Prostate gland (tissue), 2 donors: ENCODE measurements around the gene FGF1. TPM values are rescaled to one million over a fixed set of nuclear protein-coding genes. Genes with fewer than 3 reads are reported as not detected.
A peak's percentile ranks its signal among the peaks of the same experiment; 100 is the strongest.

Experiments used
- DNase-seq: peaks from one replicate; pipeline ENCODE4 v3.0.0-alpha.2; 2019; ENCODE audit warnings: low spot score
- H3K27ac ChIP-seq, 2 donors: fragments of 200-600 bp; sonication (generic); 2 replicates each; pipeline ENCODE4 v1.5.1; 2017 to 2019
- H3K27me3 ChIP-seq: fragments of 200-600 bp; sonication (generic); replicated peaks from 2 replicates; pipeline ENCODE4 v1.5.1; 2019; ENCODE audit not compliant: insufficient read depth
- H3K36me3 ChIP-seq, 2 donors: fragments of 200-600 bp; sonication (generic); 1 replicate in 1 of 2; 2 replicates in 1 of 2; pipeline versions ENCODE4 v1.5.1 to v1.8.1; 2017 to 2019
- H3K4me1 ChIP-seq: fragments of 200-600 bp; sonication (generic); replicated peaks from 2 replicates; pipeline ENCODE4 v1.5.1; 2019
- H3K4me3 ChIP-seq, 2 donors: fragments of 200-600 bp; sonication (generic); 2 replicates each; pipeline ENCODE4 v1.5.1; 2017 to 2019
- H3K9me3 ChIP-seq: fragments of 200-600 bp; sonication (generic); 2 replicates; pipeline ENCODE4 v1.5.1; 2017
- CTCF ChIP-seq, 4 experiments: fragments of 200-600 bp in 2 of 4; fragments of 450-650 bp in 2 of 4; sonication (generic) in 2 of 4; IDR thresholded peaks; 1 replicate in 3 of 4; 2 replicates in 1 of 4; pipeline ENCODE4 v1.5.1; 2016 to 2019; ENCODE audit warnings: antibody characterized with exemption in 4 of 4, mild to moderate bottlenecking in 2 of 4, moderate library complexity in 2 of 4
- POLR2A ChIP-seq: fragments of 450-650 bp; IDR thresholded peaks from one replicate; pipeline ENCODE4 v1.6.1; 2016; ENCODE audit warnings: antibody characterized with exemption, mild to moderate bottlenecking
- POLR2AphosphoS5 ChIP-seq: sonication (generic); formaldehyde crosslinking; IDR thresholded peaks from one replicate; pipeline ENCODE4 v1.6.1; 2017; ENCODE audit warnings: antibody characterized with exemption
- WGBS: methylation state at CpG from one replicate; pipeline ENCODE4 v1.1.5; 2018; 5-methylcytosine and 5-hydroxymethylcytosine counted together
- intact Hi-C: fragments of 100-400 bp; cut with DNase I; formaldehyde crosslinking; loops from one replicate; pipeline ENCODE4 v1.14.2; 2022
- total RNA-seq, 2 donors: library from RNA; depleted of rRNA; stranded (reverse); fragments of >200 nt; gene quantifications; one replicate each; pipeline ENCODE4 v1.1.0, GENCODE V29; 2016

FGF1 gene
- total RNA-seq, 2 donors from 2014 or later, result 2.0 to 9.4 TPM

GRCh38 chr5:142703153-142703552, 17.3 kb upstream of the FGF1 start:
- no peak overlapping the region for H3K4me3 ChIP-seq
- H3K27ac ChIP-seq, result no peak overlapping the region
- H3K4me1 ChIP-seq, result no peaks in the 10 kb centered on the region
- TF ChIP-seq POLR2AphosphoS5 (no peak), CTCF (IDR thresholded peaks at IDR 0.05) (no peak), POLR2A (no peak)
- intact Hi-C loops, result no loop called here
- H3K9me3 ChIP-seq, result no peaks in the 10 kb centered on the region
- DNase-seq, result no peak
- 73% methylated on average over 3 of the region's 3 CpGs for WGBS
- no peaks in the 10 kb centered on the region for H3K36me3 ChIP-seq
- no peaks in the 10 kb centered on the region for H3K27me3 ChIP-seq

- no peak overlapping the region for H3K27ac ChIP-seq
- 86% methylated on average over 3 of the region's 3 CpGs for WGBS
- TF ChIP-seq CTCF (IDR thresholded peaks at IDR 0.05), result no peak
- no peak for TF ChIP-seq POLR2AphosphoS5
- TF ChIP-seq POLR2A, result no peak
- no peaks in the 10 kb centered on the region for H3K36me3 ChIP-seq
- H3K4me3 ChIP-seq, result no peak overlapping the region
- intact Hi-C loops, result no loop called here
- H3K27me3 ChIP-seq, result no peaks in the 10 kb centered on the region
- no peaks in the 10 kb centered on the region for H3K4me1 ChIP-seq
- H3K9me3 ChIP-seq, result no peaks in the 10 kb centered on the region
- DNase-seq, result no peak
Measured at GRCh38 chr5:142701673-142702311, 15.9 kb upstream of the FGF1 start.

GRCh38 chr5:142700566-142700965, 14.7 kb upstream of the FGF1 start:
- Histone ChIP-seq H3K9me3 (no peaks in the 10 kb centered on the region), H3K27ac (no peak overlapping the region), H3K27me3 (no peaks in the 10 kb centered on the region), H3K4me3 (no peak overlapping the region), H3K36me3 (no peaks in the 10 kb centered on the region), H3K4me1 (no peaks in the 10 kb centered on the region)
- TF ChIP-seq POLR2A (no peak), POLR2AphosphoS5 (no peak), CTCF (IDR thresholded peaks at IDR 0.05) (no peak)
- intact Hi-C loops, result no loop called here
- DNase-seq, result no peak
- WGBS, result 88% methylated on average over 7 of the region's 7 CpGs

- TF ChIP-seq CTCF (IDR thresholded peaks at IDR 0.05), result peak; percentile 87 to 96 (median 94)
- TF ChIP-seq POLR2AphosphoS5, result peak; percentile 55
- no peak for TF ChIP-seq POLR2A
- Histone ChIP-seq H3K36me3 (no peaks in the 10 kb centered on the region), H3K9me3 (no peaks in the 10 kb centered on the region), H3K27me3 (no peaks in the 10 kb centered on the region), H3K4me3 (no peak overlapping the region), H3K27ac (no peak overlapping the region), H3K4me1 (no peaks in the 10 kb centered on the region)
- DNase-seq, result peak; percentile 81
- 7% methylated on average over 3 of the region's 3 CpGs for WGBS
- intact Hi-C loops, result loop anchor here (2.0 kb wide), 1 partner anchor 86 kb away; no protein-coding TSS in a partner anchor
Measured at GRCh38 chr5:142699184-142699720, 13.4 kb upstream of the FGF1 start.
